MM.1S (cell line): ENCODE data around the gene ETV6.

Experiments
- EZH2 ChIP-seq: fragments of 300-600 bp; sonication (generic); optimal IDR thresholded peaks from 2 replicates; pipeline ENCODE3; 2017; ENCODE audit warnings: low read depth, mild to moderate bottlenecking, antibody characterized with exemption, low read length, mixed read lengths
- EZH2phosphoT487 ChIP-seq: fragments of 300-600 bp; sonication (generic); IDR thresholded peaks from 2 replicates; pipeline ENCODE4 v1.6.1; 2018; ENCODE audit warnings: antibody characterized with exemption, low read length
- TF ChIP-seq, protein P1 (sequence below): fragments of 300-600 bp; sonication (generic); IDR thresholded peaks from 2 replicates; pipeline ENCODE4 v1.5.1; 2016; ENCODE audit warnings: antibody characterized with exemption, low read length, mixed read lengths

DNA sequence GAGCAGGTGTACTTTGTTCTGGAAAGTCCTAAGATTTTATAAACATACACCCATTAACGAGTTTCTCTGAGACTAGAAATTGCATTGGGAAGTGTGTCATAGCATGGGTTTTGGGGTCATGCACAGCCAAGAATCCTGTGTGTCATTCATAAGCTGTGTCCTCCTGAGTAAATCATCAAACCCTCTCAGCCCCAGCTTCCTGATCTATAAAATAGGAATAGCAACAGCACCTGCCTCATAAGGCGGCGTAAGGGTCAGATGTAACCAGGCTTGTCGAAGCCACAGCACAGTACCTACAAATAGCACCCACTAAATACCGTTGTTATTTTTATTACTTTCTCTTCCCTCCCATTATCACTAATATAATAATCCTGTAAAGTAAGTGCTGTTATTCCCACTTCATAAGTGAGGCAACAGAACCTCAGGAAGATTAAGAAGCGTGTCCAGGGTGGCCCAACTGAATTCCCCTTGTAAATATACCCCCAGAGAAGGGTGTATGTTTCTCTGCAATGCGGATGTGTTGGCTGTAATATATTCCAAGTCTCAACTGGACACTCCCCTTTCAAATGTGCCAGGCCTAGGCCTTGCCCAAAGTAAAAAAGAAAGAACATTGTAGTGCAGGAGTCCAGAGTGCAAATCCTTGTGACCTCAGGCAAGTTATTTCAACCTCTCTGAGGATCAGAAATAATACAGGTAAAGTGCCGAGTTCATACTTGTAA is 233.0 kb downstream of the ETV6 start:
- TF ChIP-seq, protein P1, sequence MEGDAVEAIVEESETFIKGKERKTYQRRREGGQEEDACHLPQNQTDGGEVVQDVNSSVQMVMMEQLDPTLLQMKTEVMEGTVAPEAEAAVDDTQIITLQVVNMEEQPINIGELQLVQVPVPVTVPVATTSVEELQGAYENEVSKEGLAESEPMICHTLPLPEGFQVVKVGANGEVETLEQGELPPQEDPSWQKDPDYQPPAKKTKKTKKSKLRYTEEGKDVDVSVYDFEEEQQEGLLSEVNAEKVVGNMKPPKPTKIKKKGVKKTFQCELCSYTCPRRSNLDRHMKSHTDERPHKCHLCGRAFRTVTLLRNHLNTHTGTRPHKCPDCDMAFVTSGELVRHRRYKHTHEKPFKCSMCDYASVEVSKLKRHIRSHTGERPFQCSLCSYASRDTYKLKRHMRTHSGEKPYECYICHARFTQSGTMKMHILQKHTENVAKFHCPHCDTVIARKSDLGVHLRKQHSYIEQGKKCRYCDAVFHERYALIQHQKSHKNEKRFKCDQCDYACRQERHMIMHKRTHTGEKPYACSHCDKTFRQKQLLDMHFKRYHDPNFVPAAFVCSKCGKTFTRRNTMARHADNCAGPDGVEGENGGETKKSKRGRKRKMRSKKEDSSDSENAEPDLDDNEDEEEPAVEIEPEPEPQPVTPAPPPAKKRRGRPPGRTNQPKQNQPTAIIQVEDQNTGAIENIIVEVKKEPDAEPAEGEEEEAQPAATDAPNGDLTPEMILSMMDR, result no peak
- no peak for TF ChIP-seq EZH2phosphoT487
- no peak for TF ChIP-seq EZH2
